HepG2 (cell line): ENCODE measurements around the gene SLC22A31. TPM values are rescaled to one million over a fixed set of nuclear protein-coding genes. Genes with fewer than 3 reads are reported as not detected.

Source experiments
- AKAP8 ChIP-seq: sonication (generic); formaldehyde crosslinking; IDR thresholded peaks from 2 replicates; pipeline ENCODE4 v1.5.1; 2020; ENCODE audit warnings: mild to moderate bottlenecking, missing genetic modification reagents
- ETV5 ChIP-seq: IDR thresholded peaks from 2 replicates; pipeline ENCODE4 v1.6.1; 2018; ENCODE audit warnings: missing biosample characterization, missing genetic modification reagents, inconsistent platforms, borderline replicate concordance
- HIC2 ChIP-seq: sonication (generic); formaldehyde crosslinking; IDR thresholded peaks from 2 replicates; pipeline ENCODE4 v1.9.0; 2022; ENCODE audit warnings: low read depth, missing genetic modification reagents
- HNRNPK ChIP-seq: fragments of 200-400 bp; formaldehyde crosslinking; IDR thresholded peaks from 2 replicates; pipeline ENCODE4 v1.6.1; 2018; ENCODE audit warnings: low read length, low read depth, moderate library complexity, mild to moderate bottlenecking; ENCODE audit not compliant: poor library complexity, severe bottlenecking
- TEAD3 ChIP-seq: optimal IDR thresholded peaks from 2 replicates; pipeline ENCODE3; 2016; ENCODE audit warnings: borderline replicate concordance
- ZNF318 ChIP-seq: sonication (generic); formaldehyde crosslinking; IDR thresholded peaks from 2 replicates; pipeline ENCODE4 v1.4.0; 2020; ENCODE audit warnings: mild to moderate bottlenecking, missing genetic modification reagents
- ZNF407 ChIP-seq: sonication (generic); formaldehyde crosslinking; IDR thresholded peaks from one replicate; pipeline ENCODE4 v1.5.1; 2020; ENCODE audit warnings: mild to moderate bottlenecking, missing genetic modification reagents; ENCODE audit errors: not compliant biosample characterization
- ZNF552 ChIP-seq: sonication (generic); formaldehyde crosslinking; IDR thresholded peaks from 2 replicates; pipeline ENCODE4 v1.9.0; 2022; ENCODE audit warnings: missing genetic modification reagents, mild to moderate bottlenecking, borderline replicate concordance
- ZNF768 ChIP-seq: sonication (generic); formaldehyde crosslinking; IDR thresholded peaks from 2 replicates; pipeline ENCODE4 v1.4.0; 2020; ENCODE audit warnings: missing genetic modification reagents
- polyA plus RNA-seq, 8 experiments: library from polyadenylated mRNA; depleted of rRNA in 3 of 8; stranded (reverse) in 7 of 8; unstranded in 1 of 8; fragments of >200 nt; fragmentation: Illumina TruSeq in 4 of 8; extraction: Trizol in 4 of 8; gene quantifications; 2 replicates each; pipeline versions ENCODE4 v1.2.1 to v1.2.3, GENCODE V29; 2011 to 2016; ENCODE audit warnings: low read depth in 4 of 8, missing spikeins in 1 of 8, mixed read lengths in 1 of 8; ENCODE audit not compliant: insufficient read depth in 1 of 8
- total RNA-seq, 5 experiments: library from RNA; depleted of rRNA; stranded (reverse); fragments of >200 nt; fragmentation: Illumina TruSeq; extraction: Trizol; gene quantifications; 2 replicates each; pipeline ENCODE4 v1.2.3, GENCODE V29; 2016; ENCODE audit warnings: low read depth in 1 of 5

Gene SLC22A31
- total and polyA plus RNA-seq, 2 of the 13 experiments (the other 11 are each of a cell fraction or from before 2014, with no cell fraction given): 67.3 to 83.3 TPM

- TF ChIP-seq ZNF318 (CRISPR knock-in tag): peak; percentile 95; the same call in 1 of the 2 replicates
- TF ChIP-seq HNRNPK: peak; percentile 94
- peak; percentile 79 for TF ChIP-seq TEAD3
- peak; percentile 31 for TF ChIP-seq ZNF407 (CRISPR knock-in tag)
- peak; percentile 85 for TF ChIP-seq ZNF768 (CRISPR knock-in tag)
- peak; percentile 97 for TF ChIP-seq AKAP8
- peak; percentile 71; the same call in 1 of the 2 replicates for TF ChIP-seq ZNF552 (CRISPR knock-in tag)
- peak; percentile 72 for TF ChIP-seq ETV5 (CRISPR knock-in tag)
- peak; percentile 78; the same call in 1 of the 2 replicates for TF ChIP-seq HIC2 (CRISPR knock-in tag)
These were observed 8.0 kb downstream of the SLC22A31 start (continued) for GRCh38 chr16:89192186-89192955.
